AG09319 (cell line): ENCODE measurements around the gene GMEB2.

ENCODE experiments used
- DNase-seq: peaks from one replicate; pipeline ENCODE4 v3.0.0-alpha.2; 2010; ENCODE audit warnings: low read depth; ENCODE audit errors: extremely low read depth
- TF ChIP-seq, protein P1 (sequence below): IDR thresholded peaks from 2 replicates; pipeline ENCODE4 v1.5.1; 2011; ENCODE audit warnings: low read depth, mild to moderate bottlenecking, inconsistent platforms, low read length, moderate library complexity

The GMEB2 gene

GRCh38 chr20:63592661-63593060 is 34.2 kb downstream of the GMEB2 start:
- TF ChIP-seq, protein P1, sequence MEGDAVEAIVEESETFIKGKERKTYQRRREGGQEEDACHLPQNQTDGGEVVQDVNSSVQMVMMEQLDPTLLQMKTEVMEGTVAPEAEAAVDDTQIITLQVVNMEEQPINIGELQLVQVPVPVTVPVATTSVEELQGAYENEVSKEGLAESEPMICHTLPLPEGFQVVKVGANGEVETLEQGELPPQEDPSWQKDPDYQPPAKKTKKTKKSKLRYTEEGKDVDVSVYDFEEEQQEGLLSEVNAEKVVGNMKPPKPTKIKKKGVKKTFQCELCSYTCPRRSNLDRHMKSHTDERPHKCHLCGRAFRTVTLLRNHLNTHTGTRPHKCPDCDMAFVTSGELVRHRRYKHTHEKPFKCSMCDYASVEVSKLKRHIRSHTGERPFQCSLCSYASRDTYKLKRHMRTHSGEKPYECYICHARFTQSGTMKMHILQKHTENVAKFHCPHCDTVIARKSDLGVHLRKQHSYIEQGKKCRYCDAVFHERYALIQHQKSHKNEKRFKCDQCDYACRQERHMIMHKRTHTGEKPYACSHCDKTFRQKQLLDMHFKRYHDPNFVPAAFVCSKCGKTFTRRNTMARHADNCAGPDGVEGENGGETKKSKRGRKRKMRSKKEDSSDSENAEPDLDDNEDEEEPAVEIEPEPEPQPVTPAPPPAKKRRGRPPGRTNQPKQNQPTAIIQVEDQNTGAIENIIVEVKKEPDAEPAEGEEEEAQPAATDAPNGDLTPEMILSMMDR = no peak
- DNase-seq = no peak

- TF ChIP-seq, protein P1 = no peak
- no peak for DNase-seq
Measured at GRCh38 chr20:63591786-63592355, 35.0 kb downstream of the GMEB2 start.

- TF ChIP-seq, protein P1 = no peak
- no peak for DNase-seq
Measured at GRCh38 chr20:63591147-63591533, 35.8 kb downstream of the GMEB2 start.

DNA sequence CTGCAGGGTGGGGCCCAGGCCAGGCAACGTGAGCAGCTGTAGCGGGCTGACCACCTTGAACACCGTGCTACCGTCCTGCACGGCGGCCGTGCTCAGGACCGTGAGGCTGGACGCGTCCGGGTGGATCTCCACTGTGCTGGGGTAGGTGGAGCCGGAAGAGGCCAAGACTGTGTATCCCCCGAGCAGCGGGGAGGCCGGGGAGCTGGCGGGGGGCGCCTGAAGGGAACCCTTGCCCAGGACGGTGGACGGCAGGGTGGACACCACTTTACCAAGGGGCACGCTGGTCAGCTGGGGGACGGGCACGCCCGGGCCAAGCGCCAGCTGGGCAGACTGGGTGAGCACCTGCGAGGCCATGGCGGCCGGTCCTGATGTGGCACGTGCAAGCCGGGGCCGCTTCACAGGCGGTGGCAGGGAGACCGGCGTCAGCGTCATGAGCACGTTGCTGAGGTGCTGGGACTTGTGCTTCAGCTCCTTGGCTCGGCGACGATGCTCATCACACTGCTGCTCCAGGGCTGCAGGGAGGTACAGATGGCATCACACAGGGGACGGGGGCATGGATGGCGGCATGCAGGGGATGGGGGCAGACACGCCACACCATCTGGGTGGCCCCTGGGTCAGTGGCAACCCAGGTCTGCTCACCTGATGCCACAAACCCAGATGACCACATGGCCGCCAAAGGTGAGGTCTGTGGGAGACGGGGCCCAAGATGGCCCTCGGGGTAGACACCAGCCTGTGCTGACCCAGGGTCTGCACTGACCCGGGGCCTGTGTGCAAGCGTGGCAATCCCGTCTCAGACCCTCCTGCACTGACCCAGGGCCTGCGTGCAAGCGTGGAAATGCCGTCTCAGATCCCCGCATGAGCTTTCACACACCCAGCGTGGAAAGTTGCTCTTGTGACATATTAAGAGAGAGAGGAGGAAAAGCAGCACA is 36.4 kb downstream of the GMEB2 start:
- TF ChIP-seq, protein P1 = no peak

GRCh38 chr20:63589261-63590217 is 37.4 kb downstream of the GMEB2 start:
- TF ChIP-seq, protein P1 = no peak
- DNase-seq = no peak

More for the DNA sequence above, 36.4 kb downstream of the GMEB2 start:
- DNase-seq = no peak

DNA sequence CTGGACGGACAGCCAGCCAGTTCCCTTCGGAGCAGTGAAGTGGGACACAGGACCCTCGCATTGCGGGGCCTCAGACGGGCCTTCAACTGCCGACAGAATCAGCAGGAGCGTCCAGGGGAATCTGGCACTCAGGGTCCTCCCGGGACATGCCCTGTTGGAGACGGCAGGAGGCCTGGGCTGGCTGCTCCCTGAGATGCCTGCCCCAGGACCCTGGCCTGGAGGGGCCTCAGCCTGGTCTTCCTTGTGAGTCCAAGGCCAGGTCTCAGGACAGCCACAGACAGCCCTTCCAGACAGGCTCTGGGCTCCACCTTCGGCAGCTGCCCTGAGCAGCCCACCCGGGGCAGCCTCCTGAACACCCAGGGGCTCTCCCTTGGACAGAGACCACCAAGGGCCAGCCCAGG is 38.3 kb downstream of the GMEB2 start:
- TF ChIP-seq, protein P1 = no peak

More for the DNA sequence above, 38.3 kb downstream of the GMEB2 start:
- DNase-seq = no peak
